DOHH2 (cell line): Measurements from ENCODE around the gene ARHGAP23.

ENCODE experiments used
- H3F3A ChIP-seq: fragments of 200-600 bp; sonication (generic), shearing (Covaris generic); 2 replicates; pipeline ENCODE4 v1.6.0; 2016; ENCODE audit warnings: antibody characterized with exemption, mild to moderate bottlenecking; ENCODE audit not compliant: control insufficient read depth, insufficient read depth
- H3K27ac ChIP-seq: fragments of 200-600 bp; sonication (generic); 2 replicates; pipeline ENCODE4 v1.5.1; 2014; ENCODE audit warnings: low read depth, mild to moderate bottlenecking, low read length, moderate library complexity
- H3K27me3 ChIP-seq: fragments of 200-600 bp; sonication (generic); 2 replicates; pipeline ENCODE4 v1.6.1; 2014; ENCODE audit warnings: mild to moderate bottlenecking, low read length, mixed read lengths; ENCODE audit not compliant: control insufficient read depth
- H3K36me3 ChIP-seq: fragments of 200-600 bp; sonication (generic); 2 replicates; pipeline ENCODE4 v1.6.1; 2014; ENCODE audit warnings: mild to moderate bottlenecking, low read length, moderate library complexity, mixed read lengths; ENCODE audit not compliant: control insufficient read depth
- H3K4me1 ChIP-seq: fragments of 200-600 bp; sonication (generic); 2 replicates; pipeline ENCODE4 v1.6.1; 2014; ENCODE audit warnings: mild to moderate bottlenecking, low read length, mixed read lengths; ENCODE audit not compliant: control insufficient read depth
- H3K4me2 ChIP-seq: fragments of 200-600 bp; sonication (generic); 2 replicates; pipeline ENCODE4 v1.6.0; 2014; ENCODE audit warnings: mild to moderate bottlenecking, low read length, moderate library complexity
- H3K4me3 ChIP-seq: fragments of 200-600 bp; sonication (generic); 2 replicates; pipeline ENCODE4 v1.5.1; 2014; ENCODE audit warnings: mild to moderate bottlenecking, low read length, mixed read lengths
- H3K79me2 ChIP-seq: fragments of 200-600 bp; sonication (generic); 2 replicates; pipeline ENCODE4 v1.6.1; 2014; ENCODE audit warnings: mild to moderate bottlenecking, low read length, mixed read lengths; ENCODE audit not compliant: control insufficient read depth
- H3K9me2 ChIP-seq: fragments of 200-600 bp; sonication (generic); replicated peaks from 2 replicates; pipeline ENCODE4 v1.6.1; 2014; ENCODE audit warnings: mild to moderate bottlenecking, low read length, mixed read lengths; ENCODE audit not compliant: control insufficient read depth
- H3K9me3 ChIP-seq: fragments of 200-600 bp; sonication (generic); 2 replicates; pipeline ENCODE4 v1.6.1; 2014; ENCODE audit warnings: antibody characterized with exemption, low read length, mixed read lengths; ENCODE audit not compliant: control insufficient read depth, insufficient read depth
- H4K20me1 ChIP-seq: fragments of 200-600 bp; sonication (generic); 2 replicates; pipeline ENCODE4 v1.6.0; 2014; ENCODE audit warnings: low read depth, mild to moderate bottlenecking, antibody characterized with exemption, low read length, moderate library complexity; ENCODE audit not compliant: control insufficient read depth, insufficient read depth
- EZH2phosphoT487 ChIP-seq: fragments of 200-600 bp; sonication (generic); IDR thresholded peaks from 2 replicates; pipeline ENCODE4 v1.6.1; 2017; ENCODE audit warnings: borderline replicate concordance, mild to moderate bottlenecking, antibody characterized with exemption, low read length, moderate library complexity, mixed read lengths
- TF ChIP-seq, protein P1 (sequence below): fragments of 200-600 bp; sonication (generic); IDR thresholded peaks from one replicate; pipeline ENCODE4 v1.5.1; 2014; ENCODE audit warnings: antibody characterized with exemption, mild to moderate bottlenecking, low read depth, low read length; ENCODE audit not compliant: poor library complexity, severe bottlenecking

Gene ARHGAP23

DNA sequence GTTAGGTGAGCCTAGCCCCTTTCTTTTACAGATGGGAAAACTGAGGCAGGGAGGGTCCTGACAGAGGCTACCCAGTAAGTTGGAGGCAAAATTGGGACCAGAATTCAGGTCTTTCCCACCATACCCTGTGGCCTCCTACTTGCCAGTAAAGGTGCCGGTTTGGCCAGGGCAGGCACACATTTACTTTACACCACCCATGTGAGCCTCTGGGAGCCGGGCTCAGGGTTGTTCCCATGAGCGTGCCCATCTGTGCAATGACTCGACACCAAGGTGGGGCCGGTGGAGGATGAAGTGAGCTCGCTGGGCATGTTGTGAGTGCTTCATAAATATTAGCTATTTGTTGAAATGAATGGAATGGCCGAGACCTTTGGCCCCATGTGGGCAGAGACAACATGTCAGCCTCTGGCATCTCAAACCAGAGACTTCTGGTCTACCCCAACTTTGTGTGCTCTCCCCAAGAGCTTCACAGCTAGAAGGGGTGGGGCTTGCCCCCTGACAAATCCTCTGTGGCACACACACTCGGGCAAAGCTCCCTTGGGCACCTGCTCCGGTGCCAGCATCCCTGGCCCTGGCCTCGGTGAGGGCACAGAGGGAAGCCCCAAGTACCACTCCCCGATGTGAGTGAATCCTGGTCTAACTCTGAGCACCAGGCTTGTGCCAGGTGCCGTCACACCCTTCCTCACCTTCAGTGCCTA, 117.4 kb downstream of the ARHGAP23 start:
- TF ChIP-seq, protein P1, sequence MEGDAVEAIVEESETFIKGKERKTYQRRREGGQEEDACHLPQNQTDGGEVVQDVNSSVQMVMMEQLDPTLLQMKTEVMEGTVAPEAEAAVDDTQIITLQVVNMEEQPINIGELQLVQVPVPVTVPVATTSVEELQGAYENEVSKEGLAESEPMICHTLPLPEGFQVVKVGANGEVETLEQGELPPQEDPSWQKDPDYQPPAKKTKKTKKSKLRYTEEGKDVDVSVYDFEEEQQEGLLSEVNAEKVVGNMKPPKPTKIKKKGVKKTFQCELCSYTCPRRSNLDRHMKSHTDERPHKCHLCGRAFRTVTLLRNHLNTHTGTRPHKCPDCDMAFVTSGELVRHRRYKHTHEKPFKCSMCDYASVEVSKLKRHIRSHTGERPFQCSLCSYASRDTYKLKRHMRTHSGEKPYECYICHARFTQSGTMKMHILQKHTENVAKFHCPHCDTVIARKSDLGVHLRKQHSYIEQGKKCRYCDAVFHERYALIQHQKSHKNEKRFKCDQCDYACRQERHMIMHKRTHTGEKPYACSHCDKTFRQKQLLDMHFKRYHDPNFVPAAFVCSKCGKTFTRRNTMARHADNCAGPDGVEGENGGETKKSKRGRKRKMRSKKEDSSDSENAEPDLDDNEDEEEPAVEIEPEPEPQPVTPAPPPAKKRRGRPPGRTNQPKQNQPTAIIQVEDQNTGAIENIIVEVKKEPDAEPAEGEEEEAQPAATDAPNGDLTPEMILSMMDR, result no peak
- no peak for TF ChIP-seq EZH2phosphoT487
- H3K27me3 ChIP-seq, result peaks cover 13% of the 10 kb centered on the region

DNA sequence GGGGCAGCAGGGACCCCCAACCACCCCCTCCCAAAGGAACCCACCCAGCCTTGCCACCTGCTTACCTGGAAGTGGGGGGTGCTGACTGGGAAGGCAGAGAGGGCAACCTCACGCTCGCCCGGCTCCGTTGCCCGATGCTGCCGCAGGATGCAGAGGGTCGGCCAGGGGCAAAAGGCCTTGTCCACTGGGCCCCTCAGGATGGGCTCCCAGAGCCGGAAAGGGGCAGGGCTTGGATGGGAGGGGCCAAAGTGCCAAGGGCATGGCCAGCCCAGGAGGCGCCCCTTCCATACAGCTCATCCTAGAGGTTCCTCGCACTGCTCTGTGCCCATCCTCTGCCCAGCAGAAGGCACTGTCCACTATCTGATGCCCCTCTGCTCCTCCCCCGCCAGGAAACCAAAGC, 118.1 kb downstream of the ARHGAP23 start:
- H3K4me1 ChIP-seq, result no peaks in the 10 kb centered on the region
- H3K27me3 ChIP-seq, result peaks cover 13% of the 10 kb centered on the region
- H3K79me2 ChIP-seq, result no peaks in the 10 kb centered on the region
- TF ChIP-seq, protein P1, result no peak
- no peak for TF ChIP-seq EZH2phosphoT487
- no peaks in the 10 kb centered on the region for H3K9me2 ChIP-seq
- no peak overlapping the region for H3K4me3 ChIP-seq
- H4K20me1 ChIP-seq, result no peaks in the 10 kb centered on the region
- no peaks in the 10 kb centered on the region for H3F3A ChIP-seq
- no peaks in the 10 kb centered on the region for H3K36me3 ChIP-seq
- H3K4me2 ChIP-seq, result no peak overlapping the region
- H3K9me3 ChIP-seq, result no peaks in the 10 kb centered on the region
- no peak overlapping the region for H3K27ac ChIP-seq

More for the DNA sequence above, 117.4 kb downstream of the ARHGAP23 start:
- no peaks in the 10 kb centered on the region for H3K9me3 ChIP-seq
- H3K4me1 ChIP-seq, result no peaks in the 10 kb centered on the region
- no peaks in the 10 kb centered on the region for H3K79me2 ChIP-seq
- no peaks in the 10 kb centered on the region for H4K20me1 ChIP-seq
- no peaks in the 10 kb centered on the region for H3K36me3 ChIP-seq
- H3K4me3 ChIP-seq, result no peak overlapping the region
- H3K4me2 ChIP-seq, result no peak overlapping the region
- H3K27ac ChIP-seq, result no peak overlapping the region
- H3K9me2 ChIP-seq, result no peaks in the 10 kb centered on the region
- no peaks in the 10 kb centered on the region for H3F3A ChIP-seq

DNA sequence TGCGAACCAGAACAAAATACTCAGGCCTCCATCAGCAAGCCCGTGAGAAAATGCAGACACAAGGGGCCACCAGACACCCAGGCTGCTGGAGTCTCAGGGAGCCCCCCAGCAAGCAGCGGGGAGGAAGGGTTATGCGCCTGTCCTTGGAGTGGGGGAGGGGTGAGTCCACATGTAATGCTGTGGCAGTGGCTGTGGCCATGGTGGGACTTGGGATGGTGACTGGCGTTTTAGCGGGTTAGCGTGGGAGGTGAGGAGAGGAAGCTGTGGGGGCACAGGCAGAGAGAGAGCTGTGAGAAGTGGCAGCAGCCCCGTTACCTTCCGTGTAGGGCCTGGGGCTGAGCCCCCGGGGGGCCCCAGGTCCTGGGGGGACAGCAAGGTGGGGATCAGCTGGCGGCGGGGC, 119.2 kb downstream of the ARHGAP23 start:
- Histone ChIP-seq H3K9me3 (no peaks in the 10 kb centered on the region), H3K27me3 (peaks cover 9% of the 10 kb centered on the region), H3K9me2 (no peaks in the 10 kb centered on the region), H3K27ac (no peak overlapping the region), H3K79me2 (no peaks in the 10 kb centered on the region), H3K36me3 (no peaks in the 10 kb centered on the region), H3K4me1 (no peaks in the 10 kb centered on the region), H4K20me1 (no peaks in the 10 kb centered on the region), H3F3A (no peaks in the 10 kb centered on the region), H3K4me3 (no peak overlapping the region), H3K4me2 (no peak overlapping the region)
- TF ChIP-seq, protein P1, result no peak
- TF ChIP-seq EZH2phosphoT487, result no peak
